Measurements from ENCODE around the gene PACS2.
A peak's percentile ranks its signal among the peaks of the same experiment; 100 is the strongest.

The PACS2 gene

GRCh38 chr14:105418269-105419194 is 104.0 kb downstream of the PACS2 start:
- no peak for FAIRE-seq
- DNase-seq (ENCODE audit: insufficient read length, low spot score): no peak

GRCh38 chr14:105419195-105420091 is 104.9 kb downstream of the PACS2 start, which contains the start of gene MTA1:
Gene MTA1, plus strand, starts transcription at chr14:105419827. Its CDS starts 209 bp downstream, at chr14:105420036.
- no peak for FAIRE-seq
- DNase-seq (ENCODE audit: insufficient read length, low spot score): peak; percentile 90

DNA sequence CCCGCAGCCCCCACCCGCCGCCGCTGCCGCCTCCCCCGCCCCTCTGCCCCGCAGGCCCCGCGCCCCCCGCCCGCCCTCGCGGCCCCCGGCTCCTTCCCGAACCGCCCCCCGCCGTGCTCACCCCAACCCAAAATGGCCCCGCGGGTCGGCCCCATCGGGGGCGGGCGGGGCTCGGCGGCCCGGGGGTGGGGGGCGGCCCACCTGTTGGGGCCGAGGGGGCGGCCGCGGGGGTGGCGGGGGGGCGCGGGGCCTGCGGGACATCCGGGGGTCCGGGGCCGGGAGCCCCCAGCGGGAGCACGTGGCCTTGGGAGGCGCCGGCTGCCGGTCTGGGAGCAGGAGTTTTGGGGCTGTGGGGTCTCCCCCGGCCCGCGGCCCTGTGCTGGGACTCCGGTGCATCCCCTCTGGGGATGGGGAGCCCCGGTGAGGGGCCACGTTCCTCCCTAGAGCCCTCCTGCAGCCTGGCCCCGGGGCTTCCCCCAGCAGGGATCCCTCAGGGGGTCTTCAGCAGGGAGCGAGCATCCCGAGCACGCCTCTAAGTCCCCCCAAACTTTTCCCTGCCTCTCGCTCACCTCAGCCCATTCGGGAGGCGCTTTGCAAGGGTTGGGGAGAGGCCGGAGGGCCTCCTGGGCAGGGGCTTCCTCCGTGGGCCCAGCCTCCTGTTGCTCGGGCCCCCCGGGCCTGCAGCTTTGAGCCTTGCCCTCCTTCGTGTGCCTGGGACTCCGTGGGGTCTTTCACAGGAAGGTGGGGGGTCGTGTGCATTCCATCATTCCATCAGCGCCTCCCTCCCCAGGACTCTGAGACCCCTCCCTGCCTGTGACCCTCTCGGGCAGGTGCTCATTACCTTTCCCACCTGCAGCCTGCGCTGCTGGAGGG is 105.8 kb downstream of the PACS2 start:
- no peak for FAIRE-seq

GRCh38 chr14:105420974-105421674 is 106.6 kb downstream of the PACS2 start:
- no peak for DNase-seq (ENCODE audit: insufficient read length, low spot score)

More for the DNA sequence above, 105.8 kb downstream of the PACS2 start:
- DNase-seq (ENCODE audit: insufficient read length, low spot score): peak; percentile 71

DNA sequence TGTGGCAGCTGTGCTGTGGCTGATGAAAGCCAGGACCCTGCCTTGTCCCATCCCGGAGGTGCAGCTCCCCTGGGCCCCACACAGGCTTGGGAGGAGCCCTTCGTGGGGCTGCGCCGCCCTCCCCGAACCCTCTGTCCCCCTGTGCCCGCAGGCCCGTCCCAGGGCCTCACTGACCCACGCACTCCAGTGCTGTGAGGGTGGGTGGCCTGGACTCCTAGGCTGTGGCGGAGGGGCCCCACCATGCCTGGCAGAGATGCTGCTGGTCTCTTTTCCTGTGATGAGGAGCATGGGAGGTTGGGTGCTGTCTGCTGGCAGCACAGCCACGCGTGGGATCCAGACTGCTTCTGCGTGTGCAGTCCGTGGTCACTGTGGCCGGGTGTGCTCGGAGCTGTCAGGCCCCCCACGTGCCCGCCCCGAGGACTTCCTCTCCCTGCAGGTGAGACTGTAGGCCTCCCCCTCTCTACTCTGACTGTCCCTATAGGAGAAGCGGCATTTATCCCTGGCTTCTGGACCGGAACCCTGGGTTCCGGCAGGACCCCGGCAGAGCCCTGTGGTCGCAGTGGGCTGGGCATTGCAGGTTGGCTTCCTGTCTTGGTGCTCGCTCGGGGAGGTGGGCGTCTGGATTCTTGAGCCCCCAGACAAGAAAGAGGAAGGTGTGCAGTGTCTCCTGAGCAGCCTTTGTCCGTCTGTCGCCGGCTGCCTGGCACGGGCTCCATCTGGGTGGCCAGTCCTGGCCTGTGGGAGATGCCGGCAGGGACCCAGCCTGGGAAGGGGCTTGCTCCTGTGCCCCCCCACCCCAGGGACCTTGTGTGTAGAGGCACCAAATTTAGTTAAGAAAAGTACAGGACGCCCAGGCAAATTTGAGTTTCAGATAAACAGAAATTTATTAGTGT is 107.4 kb downstream of the PACS2 start:
- DNase-seq (ENCODE audit: insufficient read length, low spot score): no peak
- FAIRE-seq: no peak

More at GRCh38 chr14:105420974-105421674, 106.6 kb downstream of the PACS2 start:
- no peak for FAIRE-seq

GRCh38 chr14:105422695-105423487 is 108.3 kb downstream of the PACS2 start:
- no peak for FAIRE-seq
- DNase-seq (ENCODE audit: insufficient read length, low spot score): no peak

- FAIRE-seq (no peak), DNase-seq (ENCODE audit: insufficient read length, low spot score) (no peak)
Observed at GRCh38 chr14:105423488-105424195, 109.1 kb downstream of the PACS2 start.

DNA sequence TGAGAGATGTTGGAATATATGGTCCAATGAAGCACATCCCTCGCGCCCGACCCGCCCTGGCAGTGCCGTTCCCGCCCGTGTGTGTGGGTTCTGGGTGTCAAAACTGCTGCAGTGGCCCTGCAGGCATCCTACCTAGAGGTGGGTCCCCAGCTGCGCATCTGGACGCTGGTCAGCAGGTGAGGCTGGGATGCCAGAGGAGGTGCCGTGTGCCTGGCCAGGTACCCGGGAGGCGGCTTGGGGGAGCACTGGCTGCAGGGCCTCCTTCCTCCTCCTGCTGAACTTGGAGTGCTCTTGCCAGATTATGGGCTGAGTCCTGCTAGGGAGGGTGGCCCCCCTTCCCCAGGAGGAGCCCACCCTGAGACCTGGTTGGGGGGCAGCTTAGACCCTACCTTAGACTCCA is 110.3 kb downstream of the PACS2 start:
- FAIRE-seq: no peak
- no peak for DNase-seq (ENCODE audit: insufficient read length, low spot score)

- DNase-seq (ENCODE audit: insufficient read length, low spot score) (no peak), FAIRE-seq (no peak)
Observed at GRCh38 chr14:105425823-105426247, 111.3 kb downstream of the PACS2 start.

GRCh38 chr14:105426416-105427130 is 112.0 kb downstream of the PACS2 start:
- FAIRE-seq: no peak
- no peak for DNase-seq (ENCODE audit: insufficient read length, low spot score)

GRCh38 chr14:105427412-105427811 is 112.9 kb downstream of the PACS2 start:
- DNase-seq (ENCODE audit: insufficient read length, low spot score) (no peak), FAIRE-seq (no peak)

GRCh38 chr14:105427936-105428485 is 113.5 kb downstream of the PACS2 start:
- DNase-seq (ENCODE audit: insufficient read length, low spot score): no peak
- no peak for FAIRE-seq

GRCh38 chr14:105430042-105430441 is 115.5 kb downstream of the PACS2 start:
- FAIRE-seq: no peak
- no peak for DNase-seq (ENCODE audit: insufficient read length, low spot score)

DNA sequence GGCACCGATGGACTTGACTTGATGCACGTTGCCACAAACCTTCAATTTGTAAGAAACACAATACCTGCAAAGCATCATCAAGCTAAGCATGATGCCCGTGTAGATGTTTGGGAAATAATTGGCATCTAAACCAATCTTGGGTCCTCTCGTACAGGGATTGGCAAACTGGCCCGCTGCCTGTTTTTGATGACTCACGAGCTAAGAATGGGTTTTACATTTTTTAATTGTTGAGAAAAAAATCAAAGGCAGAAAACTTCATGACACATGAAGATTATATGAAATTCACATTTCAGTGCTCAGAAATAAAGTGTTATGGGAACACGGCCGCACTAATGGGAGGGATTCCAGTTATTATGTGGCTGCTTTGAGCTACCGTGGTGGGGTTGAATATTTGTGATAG is 116.0 kb downstream of the PACS2 start:
- no peak for DNase-seq (ENCODE audit: insufficient read length, low spot score)
- no peak for FAIRE-seq

GRCh38 chr14:105431256-105431655 is 116.7 kb downstream of the PACS2 start:
- DNase-seq (ENCODE audit: insufficient read length, low spot score) (no peak), FAIRE-seq (no peak)

DNA sequence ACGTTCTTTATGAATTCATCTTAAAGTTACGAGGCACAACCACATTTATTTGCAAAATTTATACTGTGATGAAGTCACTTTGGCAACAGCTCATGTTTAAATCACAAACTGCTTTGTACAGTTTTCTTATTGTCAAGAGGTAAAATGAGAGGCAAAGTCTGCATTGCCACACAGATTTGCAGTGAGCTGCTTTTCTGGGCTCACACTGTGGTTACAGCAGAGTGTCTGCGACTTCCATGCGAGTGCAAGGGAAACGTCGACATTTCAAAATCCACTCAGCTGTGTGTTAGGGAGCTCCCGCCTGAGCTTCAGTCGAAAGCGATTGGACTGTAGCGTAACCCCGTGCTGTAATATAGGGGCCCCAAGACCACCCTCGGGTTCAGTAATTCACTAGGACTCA is 118.1 kb downstream of the PACS2 start:
- DNase-seq (ENCODE audit: insufficient read length, low spot score) (no peak), FAIRE-seq (no peak)
